GM19099 (cell line): ENCODE results near the gene RBM4.

Source experiments
- POLR2A ChIP-seq: IDR thresholded peaks from 3 replicates; pipeline ENCODE4 v1.6.1; 2011; ENCODE audit warnings: low read depth; ENCODE audit not compliant: insufficient read length; ENCODE audit errors: extremely low read depth

RBM4 gene

GRCh38 chr11:66632952-66633351 is 5.6 kb upstream of the RBM4 start:
- no peak for TF ChIP-seq POLR2A

GRCh38 chr11:66636411-66636810 is 2.1 kb upstream of the RBM4 start:
- TF ChIP-seq POLR2A, result no peak

- no peak for TF ChIP-seq POLR2A
Measured at GRCh38 chr11:66637557-66638176, 836 bp upstream of the RBM4 start.

- TF ChIP-seq POLR2A, result no peak
Measured at GRCh38 chr11:66639066-66639813, 737 bp downstream of the RBM4 start.

- TF ChIP-seq POLR2A, result no peak
Measured at GRCh38 chr11:66641834-66642233, 3.3 kb downstream of the RBM4 start.

GRCh38 chr11:66643745-66644437 is 5.4 kb downstream of the RBM4 start:
- no peak for TF ChIP-seq POLR2A

GRCh38 chr11:66646828-66647227 is 8.3 kb downstream of the RBM4 start:
- TF ChIP-seq POLR2A, result no peak

GRCh38 chr11:66649903-66650302 is 11.4 kb downstream of the RBM4 start:
- TF ChIP-seq POLR2A, result no peak

GRCh38 chr11:66651016-66651415 is 12.5 kb downstream of the RBM4 start:
- TF ChIP-seq POLR2A, result no peak

- TF ChIP-seq POLR2A, result no peak
Measured at GRCh38 chr11:66652651-66653050, 14.1 kb downstream of the RBM4 start.

GRCh38 chr11:66653123-66653522 is 14.6 kb downstream of the RBM4 start:
- TF ChIP-seq POLR2A, result no peak

GRCh38 chr11:66659763-66660162 is 21.3 kb downstream of the RBM4 start:
- no peak for TF ChIP-seq POLR2A

GRCh38 chr11:66663741-66664296 is 25.3 kb downstream of the RBM4 start:
- no peak for TF ChIP-seq POLR2A

- TF ChIP-seq POLR2A, result no peak
Measured at GRCh38 chr11:66665369-66665768, 26.9 kb downstream of the RBM4 start.

- TF ChIP-seq POLR2A, result no peak
Measured at GRCh38 chr11:66670816-66671215, 32.3 kb downstream of the RBM4 start.

GRCh38 chr11:66674964-66675602 is 36.6 kb downstream of the RBM4 start:
- no peak for TF ChIP-seq POLR2A

GRCh38 chr11:66676282-66676919 is 37.9 kb downstream of the RBM4 start:
- TF ChIP-seq POLR2A, result no peak
